ENCODE results near the gene OPN3.

DNA sequence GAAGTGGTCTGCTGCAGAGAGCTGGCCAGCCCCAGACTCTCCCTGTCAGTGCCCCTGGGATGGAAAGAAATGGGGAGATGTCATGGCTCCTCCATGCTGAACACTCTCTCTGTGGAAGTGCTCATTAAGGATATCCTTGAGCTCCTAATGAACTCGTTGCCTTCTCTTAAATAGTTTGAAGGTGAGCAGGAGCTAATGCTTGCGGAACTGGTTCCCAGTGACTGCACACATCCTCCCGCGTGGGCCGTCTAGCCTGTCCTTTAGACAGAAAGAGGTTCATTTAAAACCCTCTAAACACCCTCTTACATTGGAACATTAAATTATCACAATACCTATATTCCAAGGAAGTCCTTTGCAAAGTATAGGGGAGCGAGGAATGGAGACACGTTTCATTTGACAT is 6.0 kb upstream of the OPN3 start:
- TF ChIP-seq POLR2A (IDR thresholded peaks at IDR 0.05), result no peak
- TF ChIP-seq, protein P1, sequence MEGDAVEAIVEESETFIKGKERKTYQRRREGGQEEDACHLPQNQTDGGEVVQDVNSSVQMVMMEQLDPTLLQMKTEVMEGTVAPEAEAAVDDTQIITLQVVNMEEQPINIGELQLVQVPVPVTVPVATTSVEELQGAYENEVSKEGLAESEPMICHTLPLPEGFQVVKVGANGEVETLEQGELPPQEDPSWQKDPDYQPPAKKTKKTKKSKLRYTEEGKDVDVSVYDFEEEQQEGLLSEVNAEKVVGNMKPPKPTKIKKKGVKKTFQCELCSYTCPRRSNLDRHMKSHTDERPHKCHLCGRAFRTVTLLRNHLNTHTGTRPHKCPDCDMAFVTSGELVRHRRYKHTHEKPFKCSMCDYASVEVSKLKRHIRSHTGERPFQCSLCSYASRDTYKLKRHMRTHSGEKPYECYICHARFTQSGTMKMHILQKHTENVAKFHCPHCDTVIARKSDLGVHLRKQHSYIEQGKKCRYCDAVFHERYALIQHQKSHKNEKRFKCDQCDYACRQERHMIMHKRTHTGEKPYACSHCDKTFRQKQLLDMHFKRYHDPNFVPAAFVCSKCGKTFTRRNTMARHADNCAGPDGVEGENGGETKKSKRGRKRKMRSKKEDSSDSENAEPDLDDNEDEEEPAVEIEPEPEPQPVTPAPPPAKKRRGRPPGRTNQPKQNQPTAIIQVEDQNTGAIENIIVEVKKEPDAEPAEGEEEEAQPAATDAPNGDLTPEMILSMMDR (IDR thresholded peaks at IDR 0.05), result no peak
